ENCODE measurements around the gene FSD2. TPM values are rescaled to one million over a fixed set of nuclear protein-coding genes. Genes with fewer than 3 reads are reported as not detected.

Gene FSD2
- total and polyA plus RNA-seq, 9 of the 15 experiments (the other 6 are each of a cell fraction or from before 2014, with no cell fraction given), result 0.01 to 0.06 TPM; not detected in 7

DNA sequence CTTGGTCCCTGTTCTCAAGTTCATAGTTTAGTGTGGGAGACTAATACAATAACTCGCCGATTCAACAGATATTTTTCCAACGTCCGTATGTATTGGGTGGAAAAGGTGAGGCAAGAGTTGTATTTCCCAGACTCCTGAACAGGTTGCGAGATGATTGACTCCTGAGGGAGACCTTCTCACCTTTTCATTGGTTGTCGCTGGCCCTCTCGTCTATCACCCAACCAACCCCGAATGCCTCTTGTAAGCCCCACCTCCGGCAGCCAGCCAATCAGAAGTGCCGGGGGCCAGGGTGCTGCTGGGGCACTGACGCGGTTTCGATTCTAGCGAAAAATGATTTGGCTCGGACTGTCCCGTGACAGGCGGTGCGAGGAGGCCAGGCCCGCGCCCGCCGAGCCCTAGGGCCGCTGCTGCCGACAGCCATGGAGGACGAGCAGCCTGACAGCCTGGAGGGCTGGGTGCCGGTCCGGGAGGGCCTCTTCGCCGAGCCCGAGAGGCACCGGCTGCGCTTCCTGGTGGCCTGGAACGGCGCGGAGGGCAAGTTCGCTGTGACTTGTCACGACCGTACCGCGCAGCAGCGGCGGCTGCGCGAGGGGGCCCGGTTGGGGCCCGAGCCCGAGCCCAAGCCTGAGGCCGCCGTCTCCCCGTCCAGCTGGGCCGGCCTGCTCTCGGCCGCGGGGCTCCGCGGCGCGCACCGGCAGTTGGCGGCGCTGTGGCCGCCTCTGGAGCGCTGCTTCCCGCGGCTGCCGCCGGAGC lies 3.6 kb upstream of the FSD2 start, which contains the start of gene WHAMM (continued):
- TF ChIP-seq CSDE1 (IDR thresholded peaks at IDR 0.05), result no peak
- TF ChIP-seq, protein P1, sequence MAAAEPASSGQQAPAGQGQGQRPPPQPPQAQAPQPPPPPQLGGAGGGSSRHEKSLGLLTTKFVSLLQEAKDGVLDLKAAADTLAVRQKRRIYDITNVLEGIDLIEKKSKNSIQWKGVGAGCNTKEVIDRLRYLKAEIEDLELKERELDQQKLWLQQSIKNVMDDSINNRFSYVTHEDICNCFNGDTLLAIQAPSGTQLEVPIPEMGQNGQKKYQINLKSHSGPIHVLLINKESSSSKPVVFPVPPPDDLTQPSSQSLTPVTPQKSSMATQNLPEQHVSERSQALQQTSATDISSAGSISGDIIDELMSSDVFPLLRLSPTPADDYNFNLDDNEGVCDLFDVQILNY (CRISPR knock-in tag; IDR thresholded peaks at IDR 0.05), result no peak
- no peak for TF ChIP-seq ARID1B (IDR thresholded peaks at IDR 0.05)
- no peak for TF ChIP-seq FOSL1 (tag; conservative IDR thresholded peaks at IDR 0.05)
- TF ChIP-seq ZNF431 (CRISPR knock-in tag; IDR thresholded peaks at IDR 0.05), result no peak; the same call in 1 of the 2 replicates
- TF ChIP-seq FOXA1 (IDR thresholded peaks at IDR 0.05; ENCODE audit: borderline replicate concordance), result no peak
- 0 out of 2 replicates have a peak, but pooled peaks have one; percentile 26 for TF ChIP-seq ZNF589 (CRISPR knock-in tag; IDR thresholded peaks at IDR 0.05; ENCODE audit: low read depth)
- TF ChIP-seq, protein P2, sequence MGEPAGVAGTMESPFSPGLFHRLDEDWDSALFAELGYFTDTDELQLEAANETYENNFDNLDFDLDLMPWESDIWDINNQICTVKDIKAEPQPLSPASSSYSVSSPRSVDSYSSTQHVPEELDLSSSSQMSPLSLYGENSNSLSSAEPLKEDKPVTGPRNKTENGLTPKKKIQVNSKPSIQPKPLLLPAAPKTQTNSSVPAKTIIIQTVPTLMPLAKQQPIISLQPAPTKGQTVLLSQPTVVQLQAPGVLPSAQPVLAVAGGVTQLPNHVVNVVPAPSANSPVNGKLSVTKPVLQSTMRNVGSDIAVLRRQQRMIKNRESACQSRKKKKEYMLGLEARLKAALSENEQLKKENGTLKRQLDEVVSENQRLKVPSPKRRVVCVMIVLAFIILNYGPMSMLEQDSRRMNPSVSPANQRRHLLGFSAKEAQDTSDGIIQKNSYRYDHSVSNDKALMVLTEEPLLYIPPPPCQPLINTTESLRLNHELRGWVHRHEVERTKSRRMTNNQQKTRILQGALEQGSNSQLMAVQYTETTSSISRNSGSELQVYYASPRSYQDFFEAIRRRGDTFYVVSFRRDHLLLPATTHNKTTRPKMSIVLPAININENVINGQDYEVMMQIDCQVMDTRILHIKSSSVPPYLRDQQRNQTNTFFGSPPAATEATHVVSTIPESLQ (CRISPR knock-in tag; IDR thresholded peaks at IDR 0.05), result no peak
- peak; percentile 63 for TF ChIP-seq PHF20 (IDR thresholded peaks at IDR 0.05; ENCODE audit: partially characterized antibody)
- TF ChIP-seq SUPT5H (IDR thresholded peaks at IDR 0.05), result peak; percentile 88
- no peak for TF ChIP-seq ELF1 (tag; IDR thresholded peaks at IDR 0.05)
- peak; percentile 69 for TF ChIP-seq SP1 (CRISPR knock-in tag; IDR thresholded peaks at IDR 0.05)
- TF ChIP-seq MEF2A (IDR thresholded peaks at IDR 0.05; ENCODE audit: control insufficient read depth, low read depth, low read length), result no peak
- TF ChIP-seq TCFL5 (CRISPR knock-in tag; conservative IDR thresholded peaks at IDR 0.05), result no peak
- no peak for TF ChIP-seq RUNX1 (IDR thresholded peaks at IDR 0.05; ENCODE audit: low read depth)
- TF ChIP-seq POLR2AphosphoS5 (IDR thresholded peaks at IDR 0.05; ENCODE audit: control insufficient read depth, insufficient read depth, low read depth, low read length), result peak; percentile 85
- TF ChIP-seq ADNP (tag; IDR thresholded peaks at IDR 0.05), result no peak
- TF ChIP-seq NRF1 (conservative IDR thresholded peaks at IDR 0.05 in 1 of 2, IDR thresholded peaks at IDR 0.05 in 1 of 2), result peak; percentile 69 to 76
- TF ChIP-seq, protein P3, sequence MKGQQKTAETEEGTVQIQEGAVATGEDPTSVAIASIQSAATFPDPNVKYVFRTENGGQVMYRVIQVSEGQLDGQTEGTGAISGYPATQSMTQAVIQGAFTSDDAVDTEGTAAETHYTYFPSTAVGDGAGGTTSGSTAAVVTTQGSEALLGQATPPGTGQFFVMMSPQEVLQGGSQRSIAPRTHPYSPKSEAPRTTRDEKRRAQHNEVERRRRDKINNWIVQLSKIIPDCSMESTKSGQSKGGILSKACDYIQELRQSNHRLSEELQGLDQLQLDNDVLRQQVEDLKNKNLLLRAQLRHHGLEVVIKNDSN (CRISPR knock-in tag; IDR thresholded peaks at IDR 0.05), result peak; percentile 65
- peak; percentile 98 for TF ChIP-seq ZFX (CRISPR knock-in tag; IDR thresholded peaks at IDR 0.05)
- TF ChIP-seq, protein P4, sequence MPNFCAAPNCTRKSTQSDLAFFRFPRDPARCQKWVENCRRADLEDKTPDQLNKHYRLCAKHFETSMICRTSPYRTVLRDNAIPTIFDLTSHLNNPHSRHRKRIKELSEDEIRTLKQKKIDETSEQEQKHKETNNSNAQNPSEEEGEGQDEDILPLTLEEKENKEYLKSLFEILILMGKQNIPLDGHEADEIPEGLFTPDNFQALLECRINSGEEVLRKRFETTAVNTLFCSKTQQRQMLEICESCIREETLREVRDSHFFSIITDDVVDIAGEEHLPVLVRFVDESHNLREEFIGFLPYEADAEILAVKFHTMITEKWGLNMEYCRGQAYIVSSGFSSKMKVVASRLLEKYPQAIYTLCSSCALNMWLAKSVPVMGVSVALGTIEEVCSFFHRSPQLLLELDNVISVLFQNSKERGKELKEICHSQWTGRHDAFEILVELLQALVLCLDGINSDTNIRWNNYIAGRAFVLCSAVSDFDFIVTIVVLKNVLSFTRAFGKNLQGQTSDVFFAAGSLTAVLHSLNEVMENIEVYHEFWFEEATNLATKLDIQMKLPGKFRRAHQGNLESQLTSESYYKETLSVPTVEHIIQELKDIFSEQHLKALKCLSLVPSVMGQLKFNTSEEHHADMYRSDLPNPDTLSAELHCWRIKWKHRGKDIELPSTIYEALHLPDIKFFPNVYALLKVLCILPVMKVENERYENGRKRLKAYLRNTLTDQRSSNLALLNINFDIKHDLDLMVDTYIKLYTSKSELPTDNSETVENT (CRISPR knock-in tag; IDR thresholded peaks at IDR 0.05), result peak; percentile 63; the same call in 1 of the 2 replicates
- TF ChIP-seq, protein P5, sequence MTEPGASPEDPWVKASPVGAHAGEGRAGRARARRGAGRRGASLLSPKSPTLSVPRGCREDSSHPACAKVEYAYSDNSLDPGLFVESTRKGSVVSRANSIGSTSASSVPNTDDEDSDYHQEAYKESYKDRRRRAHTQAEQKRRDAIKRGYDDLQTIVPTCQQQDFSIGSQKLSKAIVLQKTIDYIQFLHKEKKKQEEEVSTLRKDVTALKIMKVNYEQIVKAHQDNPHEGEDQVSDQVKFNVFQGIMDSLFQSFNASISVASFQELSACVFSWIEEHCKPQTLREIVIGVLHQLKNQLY (CRISPR knock-in tag; conservative IDR thresholded peaks at IDR 0.05), result 0 out of 4 replicates have a peak, but pooled peaks of 1 of the 2 experiments have one; percentile 21
